ENCODE data around the gene SUCO.
A peak's percentile ranks its signal among the peaks of the same experiment; 100 is the strongest.

Gene SUCO

DNA sequence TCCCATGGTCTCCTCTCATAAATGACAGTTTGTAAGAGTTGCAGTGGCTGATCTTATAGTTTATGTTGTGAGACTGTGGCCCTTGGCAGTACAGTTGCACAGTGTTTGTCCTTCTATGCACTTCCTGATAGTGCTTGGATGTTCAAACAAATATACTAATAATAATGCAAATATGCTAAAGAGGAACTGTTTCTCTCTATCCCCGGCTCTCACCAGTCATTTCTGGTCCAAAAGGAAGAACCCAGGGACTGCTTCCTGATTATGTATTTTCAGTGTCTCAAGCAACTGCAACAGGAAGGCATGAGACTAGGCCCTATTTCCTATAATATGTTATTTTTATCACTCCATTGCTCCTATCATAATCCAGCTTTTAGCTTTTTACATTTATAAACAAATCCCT is 17.0 kb upstream of the SUCO start:
- DNase-seq = no peak

DNA sequence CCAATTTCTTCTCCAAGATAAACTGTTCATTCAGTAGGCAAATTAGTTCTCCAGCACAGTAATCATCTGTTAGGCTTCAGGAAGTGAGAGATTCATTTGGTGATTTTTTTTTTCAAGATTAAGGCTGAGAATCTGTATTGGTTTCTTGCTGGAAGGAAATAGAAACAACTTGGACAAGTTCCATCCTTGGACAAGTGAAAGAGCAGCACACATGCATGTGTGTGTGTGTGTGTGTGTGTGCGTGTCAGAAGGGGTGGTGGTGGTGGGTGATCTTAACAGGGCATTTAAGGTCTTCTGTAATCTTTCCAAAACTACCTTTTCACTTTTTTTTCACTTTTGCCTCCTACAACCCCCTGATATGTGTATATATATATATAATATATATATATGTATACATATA is 15.9 kb upstream of the SUCO start:
- DNase-seq = no peak

DNA sequence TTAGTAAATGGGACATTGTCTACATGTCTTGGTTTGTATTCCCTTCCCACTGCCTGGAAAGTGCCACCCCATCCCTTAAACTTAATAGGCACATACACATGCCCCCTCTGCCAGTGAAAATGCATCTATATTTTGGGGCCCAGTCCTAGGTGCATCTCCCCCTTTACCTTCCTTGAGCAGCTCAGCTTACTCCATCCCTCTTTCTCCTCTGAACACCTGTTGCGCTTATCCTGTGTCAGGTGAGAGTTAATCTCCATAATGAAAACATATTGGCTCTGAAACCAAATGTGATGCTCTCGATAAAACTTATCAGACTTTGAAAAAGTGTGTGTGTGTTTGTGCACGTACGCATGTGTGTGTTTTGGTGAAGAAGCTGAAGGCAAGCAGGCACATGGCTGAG is 15.4 kb upstream of the SUCO start:
- no peak for DNase-seq

DNA sequence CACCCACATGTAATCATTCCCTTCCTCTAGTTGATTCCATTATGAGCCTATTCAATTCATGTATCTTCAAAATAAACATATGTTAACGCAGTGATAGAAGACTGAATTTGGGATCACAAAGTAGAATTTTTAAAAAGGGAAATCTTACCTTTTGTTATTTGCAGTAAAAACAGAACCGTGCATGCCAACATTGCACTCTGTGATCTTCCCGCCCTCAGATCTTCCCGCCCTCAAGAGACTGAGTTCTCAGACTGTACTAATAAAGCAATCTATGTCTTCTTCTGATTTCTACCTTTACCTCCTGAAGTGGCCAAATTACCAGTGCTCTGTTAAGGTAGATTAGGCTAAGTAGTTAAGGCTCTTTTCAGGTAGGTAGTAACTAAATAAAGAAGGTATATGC is 3.6 kb upstream of the SUCO start:
- DNase-seq = no peak

DNA sequence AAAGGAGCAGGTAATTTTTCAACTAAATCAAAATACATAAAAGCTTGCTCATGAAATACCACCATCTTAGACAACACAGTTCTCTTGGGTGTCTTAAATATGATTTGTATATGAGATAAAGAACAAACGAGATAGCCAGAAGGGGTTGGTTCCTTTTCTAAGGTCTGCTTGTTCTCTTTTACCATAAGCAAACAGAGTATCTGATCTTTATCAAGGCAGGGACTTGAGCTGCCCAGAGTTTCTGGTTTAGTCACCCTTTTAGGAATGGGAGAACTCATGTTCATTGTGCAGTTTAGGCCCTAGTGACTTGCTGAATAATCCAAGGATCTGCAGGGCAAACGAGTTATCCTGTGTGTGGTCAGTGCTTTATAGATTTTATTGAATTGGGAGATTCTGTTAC is 3.0 kb upstream of the SUCO start:
- no peak for DNase-seq

DNA sequence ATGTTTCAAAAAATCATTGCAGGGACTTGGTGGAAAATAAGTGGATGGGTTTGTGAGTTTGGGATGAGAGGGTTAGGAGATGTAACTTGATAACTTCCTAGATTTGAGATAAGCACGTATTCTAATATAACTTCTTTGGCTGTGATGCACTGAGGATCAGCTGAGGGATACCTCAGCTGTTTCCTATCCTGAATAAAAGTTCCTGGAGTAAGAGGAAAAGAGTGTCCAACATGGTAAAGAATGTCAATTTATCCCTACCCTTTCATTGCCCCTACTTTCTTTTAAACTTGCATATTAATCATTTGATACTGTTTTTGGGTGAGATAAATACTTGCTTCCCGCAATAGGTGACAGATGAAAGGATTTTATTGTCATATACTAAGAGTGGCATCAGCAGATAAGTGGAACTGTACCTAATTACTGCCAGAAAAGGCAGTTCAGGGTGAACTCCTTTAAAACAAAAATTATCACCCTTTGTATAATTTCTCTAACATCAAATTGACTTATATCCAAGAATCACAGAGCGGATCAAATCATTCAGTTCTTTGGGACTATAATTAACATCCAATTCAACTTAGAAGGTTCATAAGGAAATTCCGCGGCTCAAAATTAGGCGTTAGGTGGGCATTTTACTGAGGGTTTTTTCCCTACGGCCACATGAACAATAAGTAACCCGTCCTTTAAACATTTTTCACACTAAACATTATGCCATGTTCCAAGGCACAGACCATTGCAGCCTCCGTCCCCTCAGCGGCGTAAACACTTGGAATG is 1.4 kb upstream of the SUCO start:
- DNase-seq = no peak

DNA sequence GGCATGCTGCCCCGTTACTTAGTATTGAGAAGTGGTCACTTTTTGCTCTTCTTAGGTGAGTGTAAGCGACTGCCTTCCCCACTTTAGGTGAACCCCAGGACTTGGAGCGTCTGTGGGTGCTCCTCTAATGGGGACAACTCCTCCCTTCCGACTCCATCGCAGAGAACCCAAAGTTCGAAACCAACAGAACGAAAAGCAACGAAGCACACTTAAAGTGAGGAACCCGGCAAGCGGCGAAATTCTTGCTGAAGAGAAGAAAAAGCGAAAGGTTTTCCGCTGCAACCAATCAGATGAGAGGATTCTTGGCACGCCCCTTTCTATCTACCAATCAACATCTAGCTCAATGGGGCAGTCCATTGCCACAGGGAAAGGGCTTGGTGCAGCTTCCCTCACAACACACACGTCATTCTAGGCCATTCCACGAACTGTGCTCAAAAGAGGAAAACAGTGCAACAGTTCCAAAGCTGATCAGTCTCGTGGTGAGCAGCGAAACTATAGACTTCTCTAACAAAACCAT is 709 bp upstream of the SUCO start:
- DNase-seq = peak; percentile 75 to 85

DNA sequence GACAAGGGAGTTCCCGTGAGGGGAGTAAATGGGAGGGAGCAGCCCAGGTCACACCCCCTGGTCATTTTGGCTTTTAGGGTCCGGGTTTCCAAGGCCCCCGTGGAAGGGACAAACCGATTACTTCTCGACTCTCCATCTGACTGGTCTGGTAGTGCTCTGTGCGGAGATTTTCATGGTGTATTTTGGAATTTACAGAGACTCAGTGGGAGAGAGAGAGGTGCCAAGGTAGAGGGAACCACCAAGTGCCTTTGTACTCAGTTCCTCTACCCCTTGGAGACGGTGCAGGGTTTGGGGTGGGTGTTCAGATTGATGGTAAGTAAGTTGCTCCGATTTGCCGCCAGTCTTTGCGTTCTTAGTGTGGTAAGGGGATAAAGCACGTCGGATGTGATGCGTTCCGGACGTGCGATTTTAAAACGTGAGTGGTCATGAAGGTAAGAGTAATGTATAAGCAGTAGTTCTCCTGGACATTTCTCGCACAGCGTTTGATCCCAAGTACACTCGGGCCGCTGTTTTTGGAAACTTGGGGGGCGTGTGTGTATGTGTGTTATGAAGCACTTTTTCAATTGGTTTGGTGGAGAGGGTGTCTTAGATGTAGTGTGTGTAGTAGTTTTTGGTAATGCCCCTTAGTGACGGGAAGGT is 682 bp downstream of the SUCO start:
- peak; percentile 40 for DNase-seq

DNA sequence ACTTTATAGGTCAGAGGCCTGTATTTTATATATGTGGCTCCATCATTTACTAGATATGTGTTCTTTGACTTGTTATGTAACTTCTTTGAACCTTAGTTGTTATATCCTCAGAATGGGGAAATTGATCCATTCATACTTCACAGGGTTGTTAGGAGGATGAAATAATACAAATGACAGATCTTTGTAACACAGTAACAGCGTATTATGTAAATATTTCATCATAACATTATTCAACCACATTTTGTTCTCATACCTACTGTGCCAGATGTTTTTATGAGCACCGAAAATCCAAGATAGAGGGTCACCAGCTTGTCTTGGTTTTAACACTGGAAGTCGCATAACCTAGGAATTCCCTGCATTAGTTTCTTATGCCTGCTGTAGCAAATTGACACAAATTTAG is 3.3 kb downstream of the SUCO start:
- no peak for DNase-seq

DNA sequence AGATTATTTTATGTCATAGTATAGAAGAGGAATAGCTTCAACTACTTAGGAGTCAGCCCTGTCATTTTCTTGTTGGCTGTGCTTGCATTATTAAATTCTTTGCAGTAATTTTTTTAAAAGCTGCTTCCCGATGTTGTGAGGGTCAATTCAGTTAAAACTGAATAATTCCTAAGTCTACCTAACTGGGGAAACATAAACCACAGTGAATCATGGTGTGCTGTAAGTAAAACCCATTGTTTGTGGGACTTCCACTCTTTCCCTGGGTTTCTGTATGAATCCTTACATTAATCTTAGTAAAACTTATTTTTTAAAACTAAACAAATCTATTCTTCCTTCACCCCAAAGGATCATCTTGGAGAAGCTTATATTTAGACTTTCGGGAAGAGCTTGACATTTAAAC is 4.4 kb downstream of the SUCO start:
- DNase-seq = no peak

DNA sequence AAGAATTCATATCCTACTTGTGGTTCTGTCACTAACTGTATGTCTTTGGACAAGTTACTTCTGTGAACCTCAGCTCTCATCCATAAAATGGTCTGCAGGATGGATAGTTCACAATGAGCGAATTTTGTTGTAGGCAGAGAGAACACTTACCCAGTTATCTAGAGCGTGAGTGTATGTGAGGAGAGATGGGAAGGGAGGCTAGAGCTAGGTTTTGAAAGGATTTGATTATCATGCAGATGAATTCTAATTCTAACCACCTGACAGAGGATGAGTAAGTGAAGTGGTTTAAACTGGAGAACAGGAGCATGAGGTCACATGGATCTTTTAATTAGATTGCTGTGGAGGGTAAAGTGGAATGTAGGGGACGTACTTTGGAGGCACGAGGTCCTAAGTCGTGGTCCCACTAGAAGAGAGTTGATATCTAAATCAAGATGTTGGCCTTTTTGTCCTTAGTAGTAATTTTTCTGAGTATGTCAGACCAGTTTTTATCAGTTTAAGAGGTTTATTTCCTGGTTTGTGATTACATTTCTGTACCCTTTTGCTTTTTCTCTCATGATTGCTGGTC is 5.0 kb downstream of the SUCO start:
- no peak for DNase-seq

DNA sequence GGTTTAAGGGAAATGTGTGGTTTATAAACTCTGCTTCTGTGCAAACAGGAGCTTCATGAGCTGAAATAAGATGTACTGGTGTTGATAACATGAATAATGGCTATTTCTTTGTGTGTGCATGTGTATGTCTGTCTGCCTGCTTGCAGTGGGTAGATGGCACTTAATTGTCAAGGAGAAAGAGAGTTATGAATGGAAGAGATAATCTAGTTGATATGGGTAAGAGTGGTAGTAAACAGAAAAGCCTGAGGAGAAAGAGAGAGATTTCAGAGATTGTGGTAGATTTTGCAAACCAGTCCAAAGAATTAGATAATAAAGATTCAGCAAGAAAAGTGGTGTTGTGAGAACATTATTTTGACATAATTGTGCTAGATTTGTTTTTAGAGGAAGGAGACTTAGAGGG is 7.7 kb downstream of the SUCO start:
- no peak for DNase-seq

DNA sequence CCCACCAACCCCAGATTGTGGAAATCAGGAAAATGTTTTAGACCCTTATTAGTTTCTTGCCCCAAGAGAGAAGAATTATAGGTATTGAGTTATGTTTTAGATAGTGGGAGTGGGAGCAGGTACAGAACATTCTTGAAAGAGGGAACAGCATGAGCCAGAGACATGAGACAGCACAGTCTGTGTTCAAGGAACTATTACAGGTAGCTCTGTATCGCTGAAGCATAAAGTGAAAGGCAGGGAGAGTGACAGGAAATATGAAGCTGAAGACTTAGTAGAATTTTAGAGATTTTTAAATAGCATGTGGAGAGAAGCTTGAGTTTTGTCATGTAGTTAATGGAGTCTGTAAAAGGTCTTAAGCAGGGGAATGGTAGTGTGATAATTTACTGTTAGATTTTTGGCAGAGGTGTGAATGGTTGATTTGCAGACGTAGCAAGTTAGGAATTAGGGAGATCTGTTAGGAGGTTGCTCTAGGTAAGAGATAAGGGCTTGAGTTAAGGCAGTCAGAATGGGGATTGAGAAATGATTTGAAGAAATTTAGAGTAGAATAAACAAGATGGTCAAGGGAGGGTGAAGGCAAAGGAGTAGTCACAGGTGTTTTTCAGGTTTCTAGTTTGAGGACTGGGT is 11.6 kb downstream of the SUCO start:
- no peak for DNase-seq

DNA sequence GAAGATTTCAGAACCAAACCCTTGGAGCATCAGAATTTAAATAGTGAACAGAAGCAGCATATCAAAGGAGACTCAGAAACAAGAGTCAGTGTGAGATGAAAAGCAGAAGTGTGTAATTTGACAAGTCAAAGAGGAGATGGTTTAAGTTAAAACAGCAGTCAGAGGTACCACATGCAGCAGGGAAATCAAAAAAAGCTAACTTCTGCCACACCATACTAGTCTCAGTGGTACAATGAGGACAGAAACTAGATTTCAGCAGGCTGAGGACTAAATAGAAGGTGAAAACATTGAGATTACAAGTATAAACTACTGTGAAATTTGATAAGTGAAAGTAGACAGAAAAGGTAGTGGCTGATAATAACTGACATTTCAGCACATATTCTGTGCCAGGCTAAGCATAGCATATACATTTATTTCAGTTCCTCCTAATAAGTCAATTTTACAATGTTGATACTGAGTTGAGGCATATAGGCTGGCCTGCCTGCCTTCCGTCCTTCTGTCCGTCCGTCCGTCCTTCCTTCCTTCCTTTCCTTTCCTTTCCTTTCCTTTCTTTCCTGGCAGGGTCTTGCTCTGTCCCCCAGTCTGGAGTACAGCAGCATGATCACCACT is 12.6 kb downstream of the SUCO start:
- DNase-seq = no peak

DNA sequence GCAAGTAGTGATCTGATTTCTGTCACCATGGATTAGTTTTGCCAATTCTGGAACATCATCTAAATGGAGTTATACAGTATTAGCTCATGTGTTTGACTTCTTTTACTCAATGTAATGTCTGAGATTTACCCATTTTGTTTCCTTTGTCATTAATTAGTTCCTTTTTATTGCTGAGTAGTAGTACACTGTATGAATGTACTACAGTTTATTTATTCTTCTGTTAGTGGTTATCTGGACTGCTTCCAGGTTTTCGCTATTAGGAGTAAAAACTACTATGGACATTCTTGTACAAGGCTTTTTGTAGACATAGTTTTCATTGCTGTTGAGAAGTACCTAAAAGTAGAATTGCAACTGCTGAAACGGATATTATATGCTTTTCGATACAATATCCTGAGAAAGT is 14.1 kb downstream of the SUCO start:
- DNase-seq = no peak

DNA sequence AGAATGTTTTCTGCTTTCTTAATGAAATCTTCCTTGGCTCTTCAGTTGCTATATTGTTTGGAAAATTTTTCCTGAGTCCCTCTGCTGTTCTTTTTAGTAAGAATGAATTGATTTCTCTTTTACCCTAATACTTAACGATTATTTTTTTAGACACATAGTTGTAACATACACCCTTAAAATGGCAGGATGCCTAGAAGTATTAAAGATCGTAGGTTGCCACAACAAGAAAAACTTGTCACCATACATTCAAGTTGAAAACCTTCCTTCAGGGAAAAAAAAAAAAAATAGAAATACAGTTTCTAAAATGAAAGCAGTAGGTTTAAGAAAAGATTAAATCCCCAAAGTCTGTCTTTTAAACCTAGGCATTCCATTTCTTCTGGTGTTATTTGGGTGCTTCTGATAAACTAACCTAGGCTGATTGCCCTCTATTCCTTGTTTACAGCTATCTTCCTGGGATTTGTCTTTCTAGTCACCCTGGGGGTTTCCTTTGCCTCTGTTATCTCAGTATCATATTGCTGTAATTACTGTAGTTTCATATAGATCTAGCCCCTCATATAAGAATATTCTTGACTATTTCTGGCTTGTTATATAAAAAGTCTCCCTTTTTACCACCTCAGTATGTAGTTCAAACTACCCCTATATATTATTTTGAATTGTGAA is 16.8 kb downstream of the SUCO start:
- DNase-seq = no peak

DNA sequence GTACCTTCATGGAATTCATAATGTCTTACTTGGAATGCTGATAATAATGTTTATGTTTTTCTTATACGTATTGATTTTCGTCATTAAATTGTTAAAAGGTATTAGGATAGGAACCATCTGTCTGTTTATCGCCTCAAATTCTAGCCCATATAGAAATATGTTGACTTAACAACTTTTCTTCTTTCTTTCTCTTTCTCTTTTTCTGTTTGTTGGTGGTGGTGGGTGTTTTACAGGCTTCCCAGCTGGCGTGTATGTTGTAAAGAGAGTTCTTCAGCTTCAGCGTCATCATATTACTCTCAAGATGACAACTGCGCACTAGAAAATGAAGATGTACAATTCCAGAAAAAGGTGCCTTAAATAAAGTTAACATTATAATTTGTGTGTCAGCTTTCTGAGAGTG is 18.3 kb downstream of the SUCO start:
- DNase-seq = no peak

DNA sequence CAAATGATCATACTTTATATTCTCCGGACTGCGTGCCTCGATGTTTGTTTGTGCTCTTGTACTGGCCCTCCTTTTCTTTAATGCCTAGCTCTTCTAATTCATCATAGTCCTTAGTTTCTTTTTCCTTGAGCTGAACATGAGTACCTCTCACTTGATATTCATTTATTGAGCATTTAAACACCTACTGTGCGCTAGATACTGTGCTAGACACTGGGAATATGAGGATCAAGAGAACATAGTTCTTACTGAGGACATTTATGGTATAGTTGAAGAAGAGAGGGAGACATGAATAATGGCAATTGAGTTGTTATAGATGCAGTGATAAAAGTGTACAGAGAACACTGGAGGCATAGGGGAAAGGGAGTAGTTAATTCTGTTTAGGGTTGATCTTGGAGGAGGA is 22.0 kb downstream of the SUCO start:
- DNase-seq = no peak

DNA sequence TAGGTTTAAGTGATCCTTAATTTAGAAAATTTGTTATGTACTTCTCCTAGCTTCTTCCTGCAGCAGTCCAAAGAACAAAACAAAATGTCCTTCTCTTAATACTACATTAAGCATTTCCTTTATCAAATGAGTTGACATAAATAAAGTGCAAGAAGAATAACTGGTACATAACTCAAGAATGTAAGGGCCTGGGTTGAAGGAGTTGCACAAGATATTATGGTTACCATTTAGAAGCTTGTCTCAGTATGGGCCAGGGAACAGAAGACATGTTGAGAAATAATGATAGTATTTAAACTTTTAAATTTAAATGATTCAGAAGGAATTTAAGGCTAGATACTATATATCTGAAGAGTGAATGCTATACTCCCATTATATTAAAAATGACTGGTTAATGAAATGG is 23.5 kb downstream of the SUCO start:
- no peak for DNase-seq

DNA sequence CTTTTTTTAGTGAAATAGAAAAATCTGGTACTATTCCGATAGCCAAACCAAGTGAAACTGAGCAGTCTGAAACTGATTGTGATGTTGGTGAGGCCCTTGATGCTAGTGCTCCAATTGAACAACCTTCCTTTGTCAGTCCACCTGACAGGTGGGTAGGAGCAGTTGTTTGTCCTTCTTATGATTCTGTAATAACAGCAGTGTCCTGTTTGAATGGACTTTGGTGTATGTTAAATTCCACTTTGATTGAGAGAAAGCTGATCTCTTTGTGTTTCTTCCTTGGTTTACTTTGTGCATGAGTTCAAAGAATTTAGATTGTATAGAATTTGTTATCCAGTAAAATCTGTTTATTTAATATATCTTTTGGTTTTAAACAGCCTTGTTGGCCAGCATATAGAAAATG is 24.3 kb downstream of the SUCO start:
- DNase-seq = no peak

DNA sequence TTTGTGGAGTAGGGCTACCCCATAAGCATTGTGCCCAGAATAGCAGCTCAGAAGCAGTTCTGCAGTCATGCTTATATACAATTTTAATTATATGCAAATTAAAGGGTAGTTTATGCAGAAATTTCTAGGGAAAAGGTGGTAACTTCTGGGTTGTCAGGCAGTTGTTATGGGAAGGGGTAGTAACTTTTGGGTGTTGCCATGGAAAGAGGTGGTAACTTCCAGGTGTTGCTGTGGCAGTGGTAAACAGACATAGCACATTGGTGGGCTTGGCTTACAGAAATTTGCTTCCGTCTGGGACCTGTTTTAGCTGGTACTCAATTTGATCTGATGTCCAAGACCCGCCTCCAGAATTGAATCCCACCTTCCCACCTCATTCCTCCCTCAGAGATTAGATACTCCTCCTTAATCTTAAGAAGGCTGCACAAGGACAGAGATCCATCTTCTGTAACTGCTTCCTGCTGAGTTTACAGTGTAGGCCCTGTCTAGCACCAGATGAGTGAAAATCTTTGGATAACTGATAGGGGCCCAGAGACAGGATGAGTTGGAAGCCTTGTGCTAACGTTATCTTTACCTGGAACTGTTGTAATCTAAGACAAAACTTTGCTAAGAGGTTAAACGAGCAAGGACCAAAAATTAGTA is 26.7 kb downstream of the SUCO start:
- no peak for DNase-seq

DNA sequence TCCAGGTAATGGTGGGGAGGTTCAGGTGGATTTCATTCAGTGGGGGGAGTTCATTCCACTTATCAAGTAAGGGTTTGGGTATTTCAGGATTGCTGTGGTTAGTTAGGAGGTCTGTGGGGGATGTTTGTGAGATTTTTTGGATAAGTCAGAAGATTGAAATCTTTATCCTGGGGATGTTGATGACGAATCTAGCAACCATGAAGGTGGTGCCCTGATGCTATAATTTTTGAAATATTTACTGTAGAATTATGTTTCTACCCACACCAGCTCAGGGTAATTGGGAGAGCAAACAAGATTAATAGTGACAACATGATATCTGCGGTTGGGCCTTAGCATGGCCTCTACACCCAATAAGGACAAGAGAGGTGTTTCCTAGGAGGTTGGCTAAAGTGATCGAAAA is 28.3 kb downstream of the SUCO start:
- DNase-seq = no peak
